Measurements from ENCODE around the gene CYP26B1.

The CYP26B1 gene

DNA sequence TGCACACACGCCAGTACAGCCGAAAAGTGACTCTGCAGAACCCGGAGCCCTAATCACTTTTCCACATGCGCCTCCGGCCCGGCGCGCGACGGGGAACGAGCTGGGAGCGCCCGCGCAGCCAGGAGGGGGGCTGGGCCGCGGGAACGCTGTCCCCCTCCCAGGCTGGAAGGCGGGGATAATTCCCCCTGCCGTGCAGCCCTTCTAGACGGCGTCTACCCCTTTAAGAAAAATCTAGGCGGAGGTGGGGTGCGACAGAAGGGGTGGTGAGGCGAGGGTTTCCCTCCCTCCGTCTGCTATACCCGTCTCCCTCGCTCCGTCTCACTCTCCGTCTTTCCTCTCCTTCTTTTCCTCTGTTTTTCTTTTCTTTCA lies 2.4 kb downstream of the CYP26B1 start:
- Mint-ChIP-seq H3K9me3 (peaks cover 4% of the 10 kb centered on the region), H3K4me3 (peak overlapping the region; percentile 86 to 91 (median 89)), H3K36me3 (ENCODE audit: low read depth) (no peaks in the 10 kb centered on the region), H3K27me3 (ENCODE audit: low read depth) (peaks cover 95% of the 10 kb centered on the region), H3K27ac (no peak overlapping the region), H3K4me1 (peaks cover 59% of the 10 kb centered on the region)
- TF ChIP-seq, protein P1, sequence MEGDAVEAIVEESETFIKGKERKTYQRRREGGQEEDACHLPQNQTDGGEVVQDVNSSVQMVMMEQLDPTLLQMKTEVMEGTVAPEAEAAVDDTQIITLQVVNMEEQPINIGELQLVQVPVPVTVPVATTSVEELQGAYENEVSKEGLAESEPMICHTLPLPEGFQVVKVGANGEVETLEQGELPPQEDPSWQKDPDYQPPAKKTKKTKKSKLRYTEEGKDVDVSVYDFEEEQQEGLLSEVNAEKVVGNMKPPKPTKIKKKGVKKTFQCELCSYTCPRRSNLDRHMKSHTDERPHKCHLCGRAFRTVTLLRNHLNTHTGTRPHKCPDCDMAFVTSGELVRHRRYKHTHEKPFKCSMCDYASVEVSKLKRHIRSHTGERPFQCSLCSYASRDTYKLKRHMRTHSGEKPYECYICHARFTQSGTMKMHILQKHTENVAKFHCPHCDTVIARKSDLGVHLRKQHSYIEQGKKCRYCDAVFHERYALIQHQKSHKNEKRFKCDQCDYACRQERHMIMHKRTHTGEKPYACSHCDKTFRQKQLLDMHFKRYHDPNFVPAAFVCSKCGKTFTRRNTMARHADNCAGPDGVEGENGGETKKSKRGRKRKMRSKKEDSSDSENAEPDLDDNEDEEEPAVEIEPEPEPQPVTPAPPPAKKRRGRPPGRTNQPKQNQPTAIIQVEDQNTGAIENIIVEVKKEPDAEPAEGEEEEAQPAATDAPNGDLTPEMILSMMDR (IDR thresholded peaks at IDR 0.05; ENCODE audit: unreplicated experiment in 3 of 3): no peak

DNA sequence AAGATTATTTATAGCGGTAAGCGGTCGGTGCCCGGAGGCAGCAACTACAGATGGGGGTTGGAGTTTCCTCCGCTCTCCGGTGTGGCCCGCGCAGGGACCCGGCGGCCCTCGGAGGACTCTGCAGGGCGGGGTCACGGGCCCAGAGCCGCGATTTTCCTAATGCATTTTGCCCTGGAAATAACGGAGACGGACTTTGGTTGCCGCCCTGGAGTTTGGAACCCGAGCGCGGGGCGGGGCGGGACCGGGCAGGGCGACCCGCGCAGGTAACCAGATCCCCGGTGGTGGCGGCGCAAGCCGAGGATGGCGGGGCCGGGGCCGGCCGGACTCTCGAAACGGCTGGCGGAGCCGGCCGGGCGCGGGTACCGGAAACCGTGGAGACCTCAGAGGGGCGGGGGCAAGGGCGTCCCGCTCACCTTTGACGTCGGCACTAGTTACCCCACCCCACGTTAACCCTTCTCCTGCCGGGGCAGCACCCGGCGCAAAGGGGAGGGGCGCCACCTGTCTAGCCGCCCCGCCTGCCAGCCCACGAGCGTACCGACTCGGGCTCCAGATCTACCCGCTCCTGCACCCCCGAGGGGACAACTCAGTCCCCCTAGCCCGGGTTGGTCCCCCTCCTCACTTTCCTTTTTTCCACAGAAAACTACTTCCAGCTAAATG lies 2.9 kb downstream of the CYP26B1 start:
- Mint-ChIP-seq H3K9me3 (peaks cover 4% of the 10 kb centered on the region), H3K27ac (no peak overlapping the region), H3K4me3 (peak overlapping the region; percentile 86 to 91 (median 89)), H3K4me1 (peaks cover 54% of the 10 kb centered on the region), H3K27me3 (ENCODE audit: low read depth) (peaks cover 91% of the 10 kb centered on the region), H3K36me3 (ENCODE audit: low read depth) (no peaks in the 10 kb centered on the region)
- TF ChIP-seq, protein P1 (IDR thresholded peaks at IDR 0.05; ENCODE audit: unreplicated experiment in 3 of 3): no peak

DNA sequence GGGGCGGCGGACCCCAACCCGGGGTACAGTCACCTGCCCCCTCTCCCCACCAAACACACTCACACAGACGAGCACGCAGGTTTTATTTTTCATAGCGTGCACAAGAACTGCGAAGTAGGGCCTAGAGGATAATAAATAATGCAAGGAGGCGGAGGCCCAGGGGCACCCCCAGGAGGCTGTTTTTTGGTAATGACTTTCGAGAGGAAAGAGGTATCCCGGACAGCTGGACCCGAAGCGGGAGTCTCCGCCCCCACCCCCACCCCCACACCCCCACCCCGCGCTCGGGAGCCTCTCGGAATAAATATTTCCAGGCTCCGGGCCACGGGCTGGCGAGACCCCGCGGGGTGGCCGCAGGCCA lies 3.4 kb downstream of the CYP26B1 start:
- H3K27ac Mint-ChIP-seq: no peak overlapping the region
- peaks cover 51% of the 10 kb centered on the region for H3K4me1 Mint-ChIP-seq
- TF ChIP-seq, protein P1 (IDR thresholded peaks at IDR 0.05; ENCODE audit: unreplicated experiment in 3 of 3): no peak
- H3K4me3 Mint-ChIP-seq: peak overlapping the region; percentile 77 to 83 (median 82)
- H3K36me3 Mint-ChIP-seq (ENCODE audit: low read depth): no peaks in the 10 kb centered on the region
- H3K9me3 Mint-ChIP-seq: peaks cover 4% of the 10 kb centered on the region
- H3K27me3 Mint-ChIP-seq (ENCODE audit: low read depth): peaks cover 91% of the 10 kb centered on the region

DNA sequence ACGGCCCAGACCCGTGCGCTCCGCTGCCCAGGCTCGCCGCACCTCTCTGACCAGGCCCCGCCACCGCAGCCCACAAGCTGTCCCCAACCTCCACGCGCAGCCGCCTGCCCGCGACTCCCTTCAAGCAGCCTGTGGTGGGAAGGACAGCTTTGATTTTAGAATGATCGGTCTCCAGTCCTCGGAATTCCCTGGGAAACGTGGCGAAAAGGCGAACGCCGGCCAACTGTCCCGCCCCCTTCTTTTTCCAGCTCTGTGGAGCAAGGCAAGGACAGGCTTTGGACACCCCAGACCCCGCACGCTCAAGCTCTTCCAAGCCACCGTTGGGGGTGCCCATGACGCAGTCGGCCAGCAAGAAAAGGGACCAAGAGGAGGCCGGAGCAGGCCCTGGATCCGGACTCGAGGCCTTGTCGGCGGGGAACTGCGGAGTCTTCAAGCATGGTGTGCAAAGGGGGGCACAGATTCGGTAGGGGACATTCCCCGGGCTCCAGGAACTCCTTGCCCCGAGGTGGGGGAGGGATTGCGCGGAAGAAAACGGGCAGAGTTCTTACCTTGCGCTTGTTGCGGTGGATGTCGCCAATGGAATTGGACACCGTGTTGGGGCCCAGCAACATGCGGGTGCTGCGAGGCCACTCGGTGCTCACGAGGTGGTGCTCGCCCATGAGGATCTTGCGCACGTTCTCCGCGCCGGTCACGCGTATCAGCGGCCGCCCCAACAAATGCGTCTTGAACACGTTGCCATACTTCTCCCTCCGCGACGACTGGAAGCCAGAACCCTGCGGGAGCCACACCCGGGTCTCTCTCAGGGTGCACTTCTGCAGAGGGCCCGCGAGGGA lies 4.0 kb downstream of the CYP26B1 start:
- peaks cover 4% of the 10 kb centered on the region for H3K9me3 Mint-ChIP-seq
- H3K27ac Mint-ChIP-seq: no peak overlapping the region
- H3K4me3 Mint-ChIP-seq: peak overlapping the region; percentile 77 to 83 (median 82)
- H3K27me3 Mint-ChIP-seq (ENCODE audit: low read depth): peaks cover 91% of the 10 kb centered on the region
- TF ChIP-seq, protein P1 (IDR thresholded peaks at IDR 0.05; ENCODE audit: unreplicated experiment in 3 of 3): no peak
- peaks cover 45% of the 10 kb centered on the region for H3K4me1 Mint-ChIP-seq
- no peaks in the 10 kb centered on the region for H3K36me3 Mint-ChIP-seq (ENCODE audit: low read depth)

DNA sequence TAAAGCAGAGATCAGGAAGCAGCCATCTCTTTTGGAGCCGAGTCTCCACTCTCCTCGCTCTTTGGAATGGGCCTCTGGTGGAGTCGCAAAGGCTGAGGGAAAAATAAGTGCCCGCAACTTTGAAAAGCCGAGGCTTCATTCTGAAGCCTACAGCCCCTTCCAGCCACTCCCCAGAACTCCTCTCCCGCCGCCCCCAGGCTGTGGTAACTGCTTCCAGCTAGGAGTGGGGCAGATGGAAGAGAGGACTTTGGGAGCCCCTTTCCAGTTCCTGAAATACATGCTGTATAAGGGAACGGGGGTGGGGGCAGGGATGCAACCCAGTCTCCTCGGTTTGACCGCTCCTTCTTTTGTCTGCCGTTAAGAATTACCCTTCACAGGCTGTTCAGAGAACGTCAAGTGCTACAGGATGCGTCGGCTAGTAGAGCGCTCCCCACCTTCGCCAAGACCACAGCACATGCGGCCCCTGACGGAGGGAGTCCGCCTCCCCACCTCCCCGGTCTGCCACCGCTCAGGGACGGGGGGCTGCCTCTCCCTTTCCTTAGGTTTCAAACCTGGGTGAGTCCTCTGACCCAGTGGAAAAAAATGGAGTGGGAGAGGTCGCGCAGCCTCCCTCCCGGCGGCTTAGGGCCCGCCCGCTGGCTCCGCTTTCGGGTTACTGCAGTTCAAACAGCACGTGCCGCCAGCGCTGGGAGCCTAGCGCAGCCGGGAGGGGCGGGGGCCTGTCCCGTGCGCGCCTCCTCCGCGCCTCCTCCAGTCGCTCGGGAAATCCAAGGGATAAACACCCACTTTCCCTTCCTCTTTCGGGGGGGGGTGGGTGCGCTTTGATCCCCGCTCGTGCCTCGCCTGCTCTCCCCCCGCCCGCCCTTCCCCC lies 4.9 kb downstream of the CYP26B1 start:
- peak overlapping the region in 1 of 3 experiments; percentile 28 for H3K27ac Mint-ChIP-seq
- H3K4me3 Mint-ChIP-seq: peak overlapping the region; percentile 62 to 72 (median 66)
- no peaks in the 10 kb centered on the region for H3K36me3 Mint-ChIP-seq (ENCODE audit: low read depth)
- H3K27me3 Mint-ChIP-seq (ENCODE audit: low read depth): peaks cover 82% of the 10 kb centered on the region
- H3K4me1 Mint-ChIP-seq: peaks cover 39% of the 10 kb centered on the region
- peaks cover 4% of the 10 kb centered on the region for H3K9me3 Mint-ChIP-seq
- TF ChIP-seq, protein P1 (IDR thresholded peaks at IDR 0.05; ENCODE audit: unreplicated experiment in 3 of 3): no peak
